Measurements from ENCODE around the gene NFKBIL1.

The NFKBIL1 gene

DNA sequence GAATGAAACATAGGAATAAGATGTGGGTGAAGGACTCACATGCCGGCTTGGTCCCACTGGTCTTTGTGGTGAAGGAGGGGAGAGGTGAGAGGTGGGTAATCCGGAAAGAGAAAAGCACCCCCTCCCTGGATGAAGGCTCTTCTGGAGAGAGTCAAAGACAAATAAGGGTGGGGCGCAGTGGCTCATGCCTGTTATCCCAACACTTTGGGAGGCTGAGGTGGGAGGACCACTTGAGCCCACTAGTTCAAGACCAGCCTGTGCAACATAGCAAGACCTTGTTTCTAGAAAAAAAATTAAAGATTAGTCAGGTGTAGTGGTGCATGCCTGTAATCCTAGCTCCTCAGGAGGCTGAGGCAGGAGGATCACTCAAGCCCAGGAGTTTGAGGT lies 31.7 kb downstream of the NFKBIL1 start:
- no peaks in the 10 kb centered on the region for H3K9me3 ChIP-seq (ENCODE audit: insufficient read depth, low read length)

DNA sequence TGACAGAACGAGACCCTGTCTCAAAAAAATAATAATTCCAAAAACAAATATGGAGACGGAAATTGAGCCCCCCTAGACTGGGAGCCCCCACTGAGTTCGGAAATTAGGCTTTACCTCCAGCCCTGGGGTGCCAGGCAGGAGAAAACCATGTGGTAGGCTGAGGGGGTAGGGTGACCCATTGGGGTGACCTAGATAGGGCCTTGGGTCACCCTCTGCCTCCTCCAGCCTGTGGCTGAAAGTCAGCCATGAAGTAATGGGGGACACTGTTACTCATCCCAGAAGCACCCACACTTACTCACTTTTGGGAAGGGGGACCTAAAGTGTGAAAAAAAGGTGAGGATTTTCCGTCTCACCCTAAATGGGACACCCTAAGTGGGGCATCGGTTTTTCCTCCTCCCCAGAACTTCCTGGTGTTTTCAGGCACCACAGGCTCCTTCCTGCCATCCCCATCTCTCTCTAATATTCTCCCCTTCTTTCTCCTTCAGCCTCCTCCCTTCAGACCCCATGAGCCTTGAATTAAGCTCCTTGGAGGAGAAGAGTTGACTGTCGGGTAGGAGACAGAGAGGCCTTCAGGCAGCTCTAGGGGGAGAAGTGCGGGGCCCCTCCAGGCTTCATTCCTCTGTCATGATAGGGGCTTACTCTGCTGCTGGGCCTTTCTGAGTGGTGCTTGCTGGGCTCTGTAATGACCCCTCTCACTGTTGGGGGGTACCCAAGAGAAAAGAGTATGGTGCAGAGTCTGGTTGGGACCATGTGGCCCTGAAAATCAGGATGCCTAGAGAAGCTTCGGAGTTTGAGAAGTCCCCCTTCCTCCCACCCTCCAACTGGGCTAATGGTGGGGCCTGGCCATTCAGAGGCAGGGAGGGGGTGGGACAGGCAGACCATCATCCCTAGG lies 32.4 kb downstream of the NFKBIL1 start:
- Histone ChIP-seq H3K9me3 (ENCODE audit: insufficient read depth, low read length) (no peaks in the 10 kb centered on the region), H3K4me3 (ENCODE audit: insufficient read length, low read depth) (peak overlapping the region; percentile 78), H3K4me1 (ENCODE audit: insufficient read depth, insufficient read length) (peaks cover 13% of the 10 kb centered on the region), H3K27me3 (ENCODE audit: insufficient read depth, insufficient read length) (no peaks in the 10 kb centered on the region), H3K9ac (ENCODE audit: insufficient read length, low read depth) (no peak overlapping the region), H3K36me3 (ENCODE audit: insufficient read depth, insufficient read length, low read length) (peaks cover 3% of the 10 kb centered on the region)
- TF ChIP-seq YY1 (IDR thresholded peaks at IDR 0.05; ENCODE audit: insufficient read depth, insufficient read length) (no peak), SUZ12 (IDR thresholded peaks at IDR 0.05; ENCODE audit: extremely low read depth, insufficient read depth, insufficient read length) (no peak), ZNF274 (IDR thresholded peaks at IDR 0.05; ENCODE audit: low read depth, low read length) (no peak)
- DNase-seq (ENCODE audit: low read depth, low spot score): no peak

More for the DNA sequence above, 31.7 kb downstream of the NFKBIL1 start:
- Histone ChIP-seq H3K36me3 (ENCODE audit: insufficient read depth, insufficient read length, low read length) (peaks cover 3% of the 10 kb centered on the region), H3K27me3 (ENCODE audit: insufficient read depth, insufficient read length) (no peaks in the 10 kb centered on the region), H3K4me3 (ENCODE audit: insufficient read length, low read depth) (no peak overlapping the region), H3K4me1 (ENCODE audit: insufficient read depth, insufficient read length) (peaks cover 13% of the 10 kb centered on the region), H3K9ac (ENCODE audit: insufficient read length, low read depth) (no peak overlapping the region)
- DNase-seq (ENCODE audit: low read depth, low spot score): no peak
- no peak for TF ChIP-seq SUZ12 (IDR thresholded peaks at IDR 0.05; ENCODE audit: extremely low read depth, insufficient read depth, insufficient read length)
- no peak for TF ChIP-seq ZNF274 (IDR thresholded peaks at IDR 0.05; ENCODE audit: low read depth, low read length)
- TF ChIP-seq YY1 (IDR thresholded peaks at IDR 0.05; ENCODE audit: insufficient read depth, insufficient read length): no peak

DNA sequence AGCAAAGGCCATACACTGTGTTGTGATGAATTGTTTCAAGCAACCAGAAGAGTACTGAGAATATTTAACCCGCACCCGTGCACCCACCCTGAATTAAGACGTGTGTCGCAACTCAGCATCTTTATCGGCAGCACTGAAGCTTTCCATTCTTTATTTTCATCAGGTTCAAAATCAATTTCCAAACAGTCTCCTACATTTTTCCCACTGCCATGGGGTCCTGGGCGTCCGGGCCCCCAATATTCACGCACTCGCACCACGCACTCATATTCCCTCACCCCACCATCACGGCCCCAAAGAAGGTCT lies 33.0 kb downstream of the NFKBIL1 start:
- no peak for DNase-seq (ENCODE audit: low read depth, low spot score)
- TF ChIP-seq SUZ12 (IDR thresholded peaks at IDR 0.05; ENCODE audit: extremely low read depth, insufficient read depth, insufficient read length): no peak
- no peak for TF ChIP-seq YY1 (IDR thresholded peaks at IDR 0.05; ENCODE audit: insufficient read depth, insufficient read length)
- TF ChIP-seq ZNF274 (IDR thresholded peaks at IDR 0.05; ENCODE audit: low read depth, low read length): no peak
- H3K27me3 ChIP-seq (ENCODE audit: insufficient read depth, insufficient read length): no peaks in the 10 kb centered on the region
- H3K4me1 ChIP-seq (ENCODE audit: insufficient read depth, insufficient read length): peaks cover 10% of the 10 kb centered on the region
- peak overlapping the region; percentile 72 for H3K9ac ChIP-seq (ENCODE audit: insufficient read length, low read depth)
- H3K9me3 ChIP-seq (ENCODE audit: insufficient read depth, low read length): no peaks in the 10 kb centered on the region
- peaks cover 3% of the 10 kb centered on the region for H3K36me3 ChIP-seq (ENCODE audit: insufficient read depth, insufficient read length, low read length)
- peak overlapping the region; percentile 78 for H3K4me3 ChIP-seq (ENCODE audit: insufficient read length, low read depth)

DNA sequence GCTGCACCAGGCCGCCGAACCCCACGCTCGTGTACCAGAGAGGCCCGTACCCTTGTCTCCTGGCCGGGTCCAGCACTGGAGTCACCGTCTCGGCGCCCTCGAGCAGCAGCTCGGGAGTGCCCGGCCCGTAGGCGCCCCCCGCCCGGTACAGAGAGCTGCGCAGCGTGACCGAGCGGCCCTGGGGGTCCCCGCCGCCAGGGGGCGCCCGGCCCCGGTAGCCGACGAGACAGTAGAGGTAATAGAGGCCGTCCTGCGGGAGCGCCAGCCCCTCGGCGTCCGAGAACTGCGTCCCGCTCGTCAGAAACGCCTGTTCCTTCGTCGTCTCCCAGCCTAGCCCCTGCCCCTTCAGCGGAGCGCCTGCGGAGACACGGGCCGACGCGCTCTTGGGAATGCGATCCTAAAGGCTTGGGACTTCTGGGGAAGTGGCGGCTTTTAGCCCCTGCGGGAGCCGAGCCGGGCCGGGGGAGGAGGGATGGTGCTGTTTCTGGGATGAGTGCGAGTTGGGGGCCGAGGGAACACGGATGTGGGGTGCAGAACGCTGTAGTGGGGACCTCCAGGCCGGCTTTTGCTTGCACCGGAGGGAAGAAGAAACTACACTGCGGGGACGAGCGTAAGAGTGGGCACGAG lies 33.5 kb downstream of the NFKBIL1 start:
- no peaks in the 10 kb centered on the region for H3K27me3 ChIP-seq (ENCODE audit: insufficient read depth, insufficient read length)
- peak overlapping the region; percentile 78 for H3K4me3 ChIP-seq (ENCODE audit: insufficient read length, low read depth)
- H3K9me3 ChIP-seq (ENCODE audit: insufficient read depth, low read length): no peaks in the 10 kb centered on the region
- peak overlapping the region; percentile 92 for H3K9ac ChIP-seq (ENCODE audit: insufficient read length, low read depth)
- no peak for DNase-seq (ENCODE audit: low read depth, low spot score)
- H3K4me1 ChIP-seq (ENCODE audit: insufficient read depth, insufficient read length): peaks cover 13% of the 10 kb centered on the region
- H3K36me3 ChIP-seq (ENCODE audit: insufficient read depth, insufficient read length, low read length): peaks cover 3% of the 10 kb centered on the region
- TF ChIP-seq YY1 (IDR thresholded peaks at IDR 0.05; ENCODE audit: insufficient read depth, insufficient read length) (no peak), ZNF274 (IDR thresholded peaks at IDR 0.05; ENCODE audit: low read depth, low read length) (no peak)

DNA sequence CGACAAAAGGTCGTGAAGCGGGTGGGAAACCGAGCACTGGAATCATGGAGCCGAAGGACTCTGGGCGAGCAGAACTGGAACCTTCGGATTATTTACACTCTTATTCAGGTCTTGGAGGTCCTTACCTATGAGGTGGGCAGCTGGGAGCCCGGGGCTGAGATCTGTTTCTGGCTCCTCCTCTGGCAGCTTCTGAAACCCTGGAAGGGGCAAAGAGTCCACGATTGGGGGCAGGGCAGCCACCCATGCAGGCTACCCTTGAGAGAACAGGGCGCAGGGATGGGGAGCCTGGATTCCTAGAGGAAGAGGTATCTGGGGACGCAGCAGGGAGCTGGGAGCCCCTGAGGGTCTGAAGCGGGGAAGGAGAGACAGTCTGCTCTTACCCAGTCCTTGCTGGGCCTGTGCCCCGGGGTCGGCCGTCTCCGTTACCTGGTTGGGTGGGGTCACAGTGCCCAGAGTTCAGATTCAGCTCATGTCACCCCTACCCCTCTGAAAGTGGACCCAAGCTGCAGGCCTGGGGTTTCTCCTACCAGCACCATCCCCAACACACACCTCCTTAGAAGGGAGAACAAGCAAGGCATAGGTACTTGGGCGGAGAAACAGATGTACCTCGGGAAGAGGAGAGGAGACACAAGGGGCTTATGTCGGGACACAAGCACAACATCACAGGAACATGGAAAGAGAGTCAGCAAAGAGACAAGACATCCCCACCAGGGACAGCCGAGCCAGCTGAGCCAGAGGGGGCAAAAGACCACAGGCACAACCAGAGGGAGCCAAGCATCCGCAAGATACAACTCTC lies 34.2 kb downstream of the NFKBIL1 start:
- H3K27me3 ChIP-seq (ENCODE audit: insufficient read depth, insufficient read length): no peaks in the 10 kb centered on the region
- peaks cover 3% of the 10 kb centered on the region for H3K36me3 ChIP-seq (ENCODE audit: insufficient read depth, insufficient read length, low read length)
- DNase-seq (ENCODE audit: low read depth, low spot score): no peak
- peak overlapping the region; percentile 92 for H3K9ac ChIP-seq (ENCODE audit: insufficient read length, low read depth)
- no peaks in the 10 kb centered on the region for H3K9me3 ChIP-seq (ENCODE audit: insufficient read depth, low read length)
- H3K4me3 ChIP-seq (ENCODE audit: insufficient read length, low read depth): peak overlapping the region; percentile 78
- no peak for TF ChIP-seq YY1 (IDR thresholded peaks at IDR 0.05; ENCODE audit: insufficient read depth, insufficient read length)
- TF ChIP-seq SUZ12 (IDR thresholded peaks at IDR 0.05; ENCODE audit: extremely low read depth, insufficient read depth, insufficient read length): no peak
- TF ChIP-seq ZNF274 (IDR thresholded peaks at IDR 0.05; ENCODE audit: low read depth, low read length): no peak
- peaks cover 19% of the 10 kb centered on the region for H3K4me1 ChIP-seq (ENCODE audit: insufficient read depth, insufficient read length)

DNA sequence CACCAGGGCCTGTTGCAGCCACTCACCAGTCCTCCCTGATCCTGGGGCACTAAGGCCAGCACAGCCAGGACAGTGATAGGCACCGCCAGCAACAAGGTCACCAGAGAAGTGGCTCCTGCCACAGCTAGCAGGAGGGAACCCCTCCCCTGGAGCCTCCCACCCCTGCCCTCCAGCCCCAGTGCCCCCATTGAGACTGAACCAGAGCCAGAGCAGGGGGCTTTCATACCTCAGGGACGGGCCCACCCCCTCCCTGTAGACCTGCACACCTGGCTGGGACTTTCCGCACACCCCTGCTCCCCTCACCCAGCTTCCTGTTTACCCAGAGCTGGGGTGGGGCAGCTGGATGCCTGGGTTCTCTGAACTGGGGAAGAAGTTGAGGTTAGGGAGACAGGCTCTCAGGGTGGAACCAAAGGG lies 34.8 kb downstream of the NFKBIL1 start, which contains the start of gene LTB:
TSS of gene LTB (minus strand) at position 195 of the 414 bp plus-strand sequence. CDS start at position 188, 7 bp downstream.
- Histone ChIP-seq H3K9ac (ENCODE audit: insufficient read length, low read depth) (peak within 1 kb of the TSS; percentile 92), H3K4me3 (ENCODE audit: insufficient read length, low read depth) (peak within 1 kb of the TSS; percentile 78), H3K4me1 (ENCODE audit: insufficient read depth, insufficient read length) (peaks cover 19% of the 10 kb centered on the region), H3K9me3 (ENCODE audit: insufficient read depth, low read length) (no peaks in the 10 kb centered on the region), H3K36me3 (ENCODE audit: insufficient read depth, insufficient read length, low read length) (no peaks in the 10 kb centered on the region), H3K27me3 (ENCODE audit: insufficient read depth, insufficient read length) (no peaks in the 10 kb centered on the region)
- no peak for TF ChIP-seq ZNF274 (IDR thresholded peaks at IDR 0.05; ENCODE audit: low read depth, low read length)
- TF ChIP-seq YY1 (IDR thresholded peaks at IDR 0.05; ENCODE audit: insufficient read depth, insufficient read length): no peak
- no peak for DNase-seq (ENCODE audit: low read depth, low spot score)

DNA sequence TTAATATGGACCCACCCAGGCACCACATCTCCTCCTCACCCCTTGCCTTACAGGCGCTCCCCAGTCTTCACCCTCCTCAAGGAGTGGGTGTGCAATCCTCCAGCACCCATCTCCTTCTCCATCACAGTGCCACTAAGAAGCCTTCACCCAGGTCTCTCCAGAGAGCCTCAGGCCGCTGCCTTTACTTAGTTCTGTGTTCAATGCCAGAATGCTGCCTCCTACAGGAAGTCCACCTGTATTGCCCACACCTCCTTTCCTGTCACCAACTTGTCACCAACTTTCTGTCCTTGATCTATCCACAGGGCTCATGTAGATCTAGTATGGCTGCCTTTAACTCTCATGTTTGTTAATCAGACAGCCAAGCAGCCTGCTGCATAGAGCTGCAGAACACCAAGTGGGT lies 38.1 kb downstream of the NFKBIL1 start:
- H3K4me1 ChIP-seq (ENCODE audit: insufficient read depth, insufficient read length): peaks cover 13% of the 10 kb centered on the region
- no peak overlapping the region for H3K4me3 ChIP-seq (ENCODE audit: insufficient read length, low read depth)
- H3K36me3 ChIP-seq (ENCODE audit: insufficient read depth, insufficient read length, low read length): no peaks in the 10 kb centered on the region
- TF ChIP-seq YY1 (IDR thresholded peaks at IDR 0.05; ENCODE audit: insufficient read depth, insufficient read length): no peak
- no peak for TF ChIP-seq ZNF274 (IDR thresholded peaks at IDR 0.05; ENCODE audit: low read depth, low read length)
- no peak for TF ChIP-seq SUZ12 (IDR thresholded peaks at IDR 0.05; ENCODE audit: extremely low read depth, insufficient read depth, insufficient read length)
- no peaks in the 10 kb centered on the region for H3K27me3 ChIP-seq (ENCODE audit: insufficient read depth, insufficient read length)
- DNase-seq (ENCODE audit: low read depth, low spot score): no peak
- no peak overlapping the region for H3K9ac ChIP-seq (ENCODE audit: insufficient read length, low read depth)
- H3K9me3 ChIP-seq (ENCODE audit: insufficient read depth, low read length): no peaks in the 10 kb centered on the region
